ENCODE data around the gene MYO1D.

DNA sequence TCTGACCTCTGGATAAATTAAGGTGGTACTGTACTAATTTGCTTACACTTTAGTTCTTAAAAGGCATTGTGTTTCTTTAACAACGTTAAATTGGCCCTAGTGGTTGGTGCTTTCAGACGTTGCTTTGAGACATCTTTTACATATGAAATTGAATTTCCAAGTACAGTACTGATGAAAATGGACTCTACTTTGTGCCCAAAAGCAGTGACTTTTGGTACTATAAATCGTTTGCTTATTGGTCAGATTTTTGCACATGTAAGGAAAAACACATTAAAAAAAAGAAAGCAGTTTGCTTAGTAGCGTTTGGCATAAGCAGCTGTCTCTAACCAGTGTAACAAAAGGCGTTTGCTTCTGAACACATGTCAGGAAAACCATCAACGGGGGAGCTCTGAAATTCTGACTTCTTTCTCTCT, 250.5 kb downstream of the MYO1D start:
- TF ChIP-seq POLR2AphosphoS5 (IDR thresholded peaks at IDR 0.05; ENCODE audit: low read depth, low read length) (no peak), TCF7L2 (IDR thresholded peaks at IDR 0.05; ENCODE audit: low read depth, low read length) (no peak), REST (IDR thresholded peaks at IDR 0.05; ENCODE audit: insufficient read depth in 1 of 2, low read depth in 2 of 2, low read length in 1 of 2) (no peak)
- TF ChIP-seq, protein P1, sequence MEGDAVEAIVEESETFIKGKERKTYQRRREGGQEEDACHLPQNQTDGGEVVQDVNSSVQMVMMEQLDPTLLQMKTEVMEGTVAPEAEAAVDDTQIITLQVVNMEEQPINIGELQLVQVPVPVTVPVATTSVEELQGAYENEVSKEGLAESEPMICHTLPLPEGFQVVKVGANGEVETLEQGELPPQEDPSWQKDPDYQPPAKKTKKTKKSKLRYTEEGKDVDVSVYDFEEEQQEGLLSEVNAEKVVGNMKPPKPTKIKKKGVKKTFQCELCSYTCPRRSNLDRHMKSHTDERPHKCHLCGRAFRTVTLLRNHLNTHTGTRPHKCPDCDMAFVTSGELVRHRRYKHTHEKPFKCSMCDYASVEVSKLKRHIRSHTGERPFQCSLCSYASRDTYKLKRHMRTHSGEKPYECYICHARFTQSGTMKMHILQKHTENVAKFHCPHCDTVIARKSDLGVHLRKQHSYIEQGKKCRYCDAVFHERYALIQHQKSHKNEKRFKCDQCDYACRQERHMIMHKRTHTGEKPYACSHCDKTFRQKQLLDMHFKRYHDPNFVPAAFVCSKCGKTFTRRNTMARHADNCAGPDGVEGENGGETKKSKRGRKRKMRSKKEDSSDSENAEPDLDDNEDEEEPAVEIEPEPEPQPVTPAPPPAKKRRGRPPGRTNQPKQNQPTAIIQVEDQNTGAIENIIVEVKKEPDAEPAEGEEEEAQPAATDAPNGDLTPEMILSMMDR (IDR thresholded peaks at IDR 0.05): no peak

Measured in Panc1 (cell line).